Activated effector memory CD4-positive, alpha-beta T cell treated with Interleukin-2 at 50 U/mL for 16 hours (primary cell): ENCODE data around the gene MIB2.

Experiments
- DNase-seq: peaks from one replicate; pipeline ENCODE4 v3.0.0-alpha.2; 2020

The MIB2 gene

GRCh38 chr1:1598720-1599029 is 16.6 kb upstream of the MIB2 start:
- DNase-seq, result no peak

- peak; percentile 35 for DNase-seq
Measured at GRCh38 chr1:1599030-1599934, 16.0 kb upstream of the MIB2 start.

GRCh38 chr1:1599935-1600860 is 15.1 kb upstream of the MIB2 start, which contains the start of gene FNDC10:
TSS of gene FNDC10 (minus strand) at chr1:1600135. CDS start at chr1:1600015, 120 bp downstream.
- DNase-seq, result no peak

- DNase-seq, result no peak
Measured at GRCh38 chr1:1600861-1601563, 14.3 kb upstream of the MIB2 start.

- no peak for DNase-seq
Measured at GRCh38 chr1:1601564-1602303, 13.6 kb upstream of the MIB2 start.

GRCh38 chr1:1602304-1602967 is 12.9 kb upstream of the MIB2 start:
- no peak for DNase-seq

DNA sequence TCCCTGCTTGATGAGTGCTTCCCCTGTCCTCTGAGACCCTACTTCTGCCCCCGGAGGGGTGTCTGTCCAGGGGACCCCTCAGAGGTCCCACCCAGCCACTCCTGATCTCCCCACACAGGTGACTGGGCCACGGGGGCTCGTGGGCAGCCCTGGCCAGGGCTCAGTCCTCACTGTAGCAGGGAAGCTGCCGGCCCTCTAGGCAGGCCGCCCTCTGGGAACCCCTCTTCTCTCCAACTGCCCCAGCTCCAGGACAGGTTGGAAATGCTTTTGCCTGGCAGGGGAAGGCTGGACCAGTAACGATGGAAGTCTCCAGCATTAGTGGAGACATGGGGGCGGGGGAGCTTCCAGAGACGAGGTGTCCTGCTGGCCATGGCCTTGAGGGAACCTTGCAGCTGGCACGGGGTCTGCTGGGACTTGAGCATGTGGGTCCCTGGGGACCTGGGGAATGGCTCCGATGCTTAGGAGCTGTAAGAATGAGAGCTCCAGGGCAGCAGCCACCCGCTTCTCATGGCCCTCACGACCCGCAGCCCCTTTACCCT is 12.3 kb upstream of the MIB2 start:
- no peak for DNase-seq

DNA sequence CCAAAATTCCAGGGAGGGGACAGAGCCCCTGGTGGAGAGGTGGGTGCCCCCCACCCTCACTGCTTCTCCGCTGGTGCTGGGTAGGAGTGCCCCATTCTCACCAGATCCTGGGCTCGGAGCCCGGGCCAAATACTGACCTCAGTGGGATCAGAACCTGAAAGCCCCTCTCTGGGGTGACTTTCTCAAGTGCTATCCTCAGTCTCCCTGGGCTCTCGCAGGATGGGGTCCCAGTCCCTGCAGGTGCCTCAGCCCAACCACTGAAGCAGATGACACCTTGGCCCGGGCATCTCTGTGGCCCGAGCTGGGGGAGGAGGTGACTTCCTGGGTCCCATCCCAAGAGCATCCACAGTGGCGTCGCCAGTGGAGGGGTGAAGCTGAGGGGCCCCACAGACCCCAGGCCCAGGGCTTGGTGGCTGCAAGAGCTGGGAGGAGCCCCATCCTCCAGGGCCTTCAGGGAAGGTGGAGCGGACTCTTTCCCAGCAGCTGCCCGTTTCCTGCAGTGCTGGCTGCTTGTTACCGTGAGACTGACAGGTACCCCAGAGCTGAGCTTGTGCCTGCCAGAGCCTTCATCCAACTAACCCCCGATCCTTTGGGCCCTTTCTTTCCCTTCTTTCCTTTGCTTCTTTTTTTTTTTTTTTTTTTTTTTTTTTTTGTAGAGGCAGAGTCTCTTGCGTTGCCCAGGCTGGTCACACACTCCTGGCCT is 11.5 kb upstream of the MIB2 start:
- no peak for DNase-seq

GRCh38 chr1:1604374-1605033 is 10.8 kb upstream of the MIB2 start:
- no peak for DNase-seq

GRCh38 chr1:1605034-1605591 is 10.2 kb upstream of the MIB2 start:
- no peak for DNase-seq

DNA sequence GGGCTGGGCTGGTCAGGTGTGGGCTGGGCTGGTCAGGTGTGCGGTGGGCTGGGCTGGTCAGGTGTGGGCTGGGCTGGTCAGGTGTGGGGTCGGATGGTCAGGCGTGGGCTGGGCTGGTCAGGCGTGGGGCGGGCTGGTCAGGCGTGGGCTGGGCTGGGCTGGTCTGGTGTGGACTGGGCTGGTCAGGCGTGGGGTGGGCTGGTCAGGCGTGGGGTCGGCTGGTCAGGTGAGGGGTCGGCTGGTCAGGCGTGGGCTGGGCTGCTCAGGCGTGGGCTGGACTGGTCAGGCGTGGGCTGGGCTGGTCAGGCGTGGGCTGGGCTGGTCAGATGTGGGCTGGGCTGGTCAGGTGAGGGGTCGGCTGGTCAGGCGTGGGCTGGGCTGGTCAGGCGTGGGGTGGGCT is 9.6 kb upstream of the MIB2 start:
- no peak for DNase-seq

DNA sequence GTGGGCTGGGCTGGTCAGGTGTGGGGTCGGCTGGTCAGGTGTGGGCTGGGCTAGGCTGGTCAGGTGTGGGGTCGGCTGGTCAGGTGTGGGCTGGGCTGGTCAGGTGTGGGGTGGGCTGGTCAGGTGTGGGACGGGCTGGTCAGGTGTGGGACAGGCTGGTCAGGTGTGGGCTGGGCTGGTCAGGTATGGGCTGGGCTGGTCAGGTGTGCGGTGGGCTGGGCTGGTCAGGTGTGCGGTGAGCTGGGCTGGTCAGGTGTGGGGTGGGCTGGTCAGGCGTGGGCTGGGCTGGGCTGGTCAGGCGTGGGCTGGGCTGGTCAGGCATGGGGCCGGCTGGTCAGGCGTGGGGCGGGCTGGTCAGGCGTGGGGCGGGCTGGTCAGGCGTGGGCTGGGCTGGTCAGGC is 9.1 kb upstream of the MIB2 start:
- DNase-seq, result no peak

DNA sequence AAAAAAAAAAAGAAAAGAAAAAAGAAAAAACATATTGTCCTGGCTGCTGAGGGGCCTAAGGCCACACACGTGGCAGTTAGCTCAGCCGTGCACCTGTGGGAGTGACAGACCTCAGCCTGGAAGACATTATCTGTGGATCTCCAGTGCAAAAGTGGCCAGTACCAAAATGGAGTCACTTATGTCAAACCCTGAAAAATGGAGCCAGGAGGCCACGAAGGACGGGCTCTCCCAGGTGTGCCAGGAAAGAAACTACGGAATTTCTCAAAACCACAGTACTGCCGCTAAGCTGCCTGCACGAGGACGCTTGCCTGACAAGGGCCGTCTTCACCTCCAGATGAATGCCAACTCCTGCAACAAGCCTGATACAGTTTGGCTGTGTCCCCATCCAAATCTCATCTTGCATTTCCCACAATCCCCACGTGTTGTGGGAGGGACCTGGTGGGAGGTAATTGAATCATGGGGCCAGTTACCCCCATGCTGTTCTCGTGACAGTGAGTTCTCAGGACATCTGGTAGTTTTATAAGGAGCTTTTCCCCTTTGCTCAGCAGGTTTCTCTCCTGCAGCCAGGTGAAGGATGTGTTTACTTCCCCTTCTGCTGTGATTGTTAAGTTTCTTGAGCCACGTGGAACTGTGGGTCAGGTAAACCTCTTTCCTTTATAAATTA is 5.3 kb upstream of the MIB2 start:
- DNase-seq, result no peak

GRCh38 chr1:1610796-1611195 is 4.5 kb upstream of the MIB2 start:
- DNase-seq, result no peak

DNA sequence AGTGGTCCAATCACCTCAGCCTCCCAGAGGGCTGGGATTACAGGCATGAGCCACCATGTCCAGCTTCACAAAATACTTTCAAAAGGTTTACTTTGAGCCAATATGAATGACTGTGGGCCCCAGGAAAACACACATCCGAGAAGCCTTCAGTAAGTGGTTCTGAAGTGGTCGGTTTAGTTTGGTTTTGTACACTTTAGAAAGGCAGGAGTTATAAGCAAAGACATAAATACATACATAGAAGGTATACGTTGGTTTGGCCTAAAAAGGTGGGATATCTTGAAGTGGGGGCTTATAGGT is 3.2 kb upstream of the MIB2 start:
- DNase-seq, result no peak

DNA sequence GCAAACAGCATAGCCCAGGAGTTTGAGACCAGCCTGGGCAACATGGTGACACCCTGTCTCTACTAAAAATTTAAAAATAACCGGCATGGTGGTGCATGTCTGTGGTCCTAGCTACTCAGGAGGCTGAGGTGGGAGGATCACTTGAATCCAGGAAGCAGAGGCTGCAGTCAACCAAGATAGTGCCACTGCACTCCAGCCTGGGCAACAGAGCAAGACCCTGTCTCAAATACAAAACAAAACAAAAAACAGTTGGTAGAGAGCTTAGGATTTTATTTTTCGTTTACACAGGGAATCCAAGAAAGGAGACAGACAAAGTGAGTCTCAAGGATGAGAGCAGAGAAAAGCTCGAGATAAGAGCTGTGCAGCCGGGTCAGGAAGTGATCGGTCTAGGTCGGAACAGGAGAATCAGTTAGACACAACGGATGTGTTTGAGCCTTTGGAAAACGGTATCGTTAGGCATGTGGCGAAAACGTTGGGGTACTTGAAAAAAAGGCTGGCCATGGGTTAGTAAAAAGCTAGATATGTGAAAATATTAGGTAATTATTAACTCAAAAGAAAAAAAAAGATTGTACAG is 1.7 kb upstream of the MIB2 start:
- no peak for DNase-seq

DNA sequence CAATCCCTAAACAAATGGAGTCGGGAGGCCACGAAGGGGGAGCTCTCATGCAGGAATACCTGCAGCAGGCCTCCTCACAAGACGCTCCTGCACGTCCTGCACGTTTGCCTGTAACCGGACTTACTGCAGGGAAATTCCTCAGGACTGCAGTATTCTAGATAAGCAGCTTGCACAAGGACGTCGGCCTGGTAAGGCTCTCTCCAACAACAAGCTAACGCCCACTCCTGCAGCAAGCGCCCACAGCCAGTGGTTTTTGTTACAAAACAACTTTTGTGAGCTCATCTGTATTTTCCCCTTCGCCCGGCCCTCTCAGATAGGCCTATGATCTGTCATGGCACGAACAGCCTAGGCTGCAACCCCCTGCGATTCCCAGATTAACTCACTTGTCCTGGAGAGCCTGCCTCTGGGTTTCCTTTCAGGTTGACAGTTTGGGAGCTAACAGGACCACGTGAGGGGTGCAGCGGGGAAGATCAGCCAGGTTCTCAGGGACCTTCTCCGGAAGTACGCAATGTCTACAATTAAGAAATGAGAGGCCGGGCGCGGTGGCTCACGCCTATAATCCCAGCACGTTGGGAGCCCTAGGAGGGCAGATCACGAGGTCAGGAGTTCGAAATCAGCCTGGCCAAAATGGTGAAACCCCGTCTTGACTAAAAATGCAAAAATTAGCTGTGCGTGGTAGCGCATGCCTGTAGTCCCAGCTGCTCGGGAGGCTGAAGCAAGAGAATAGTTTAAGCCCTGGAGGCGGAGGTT is 921 bp upstream of the MIB2 start:
- DNase-seq, result peak; percentile 52

- no peak for DNase-seq
Measured at GRCh38 chr1:1614954-1615255, 395 bp upstream of the MIB2 start.
